Esophagus squamous epithelium (tissue), 5 donors: Measurements from ENCODE around the gene IFITM1. TPM values are rescaled to one million over a fixed set of nuclear protein-coding genes. Genes with fewer than 3 reads are reported as not detected.

ENCODE experiments used
- DNase-seq: peaks from one replicate; lab custom pipeline; 2025; lab: John Stamatoyannopoulos, UW
- H3K27ac ChIP-seq, 4 donors: fragments of 200-600 bp; sonication (generic); one replicate each; pipeline ENCODE4 v1.5.1; 2016 to 2019; ENCODE audit warnings: mild to moderate bottlenecking in 1 of 4
- H3K27me3 ChIP-seq, 4 donors: fragments of 200-600 bp; sonication (generic); 1 replicate in 3 of 4; 2 replicates in 1 of 4; pipeline versions ENCODE4 v1.5.1 to v1.6.0; 2017 to 2021; ENCODE audit warnings: antibody characterized with exemption in 1 of 4
- H3K36me3 ChIP-seq, 3 donors: fragments of 200-600 bp; sonication (generic); one replicate each; pipeline ENCODE4 v1.5.1; 2016 to 2019
- H3K4me1 ChIP-seq, 3 donors: fragments of 200-600 bp; sonication (generic); one replicate each; pipeline ENCODE4 v1.5.1; 2017 to 2019
- H3K4me3 ChIP-seq, 4 donors: fragments of 200-600 bp; sonication (generic); 1 replicate in 3 of 4; 2 replicates in 1 of 4; pipeline ENCODE4 v1.5.1; 2016 to 2019; ENCODE audit warnings: mild to moderate bottlenecking in 2 of 4, moderate library complexity in 1 of 4
- H3K9me3 ChIP-seq, 3 donors: fragments of 200-600 bp; sonication (generic); one replicate each; pipeline ENCODE4 v1.5.1; 2016 to 2019
- CTCF ChIP-seq, 6 experiments: fragments of 450-650 bp in 4 of 6; fragments of 200-600 bp in 2 of 6; sonication (generic) in 2 of 6; IDR thresholded peaks; one replicate each; pipeline ENCODE4 v1.5.1; 2016 to 2019; ENCODE audit warnings: antibody characterized with exemption in 6 of 6, mild to moderate bottlenecking in 4 of 6, moderate library complexity in 4 of 6
- POLR2A ChIP-seq, 4 donors: fragments of 450-650 bp; IDR thresholded peaks; one replicate each; pipeline ENCODE4 v1.6.1; 2017; ENCODE audit warnings: antibody characterized with exemption in 4 of 4, mild to moderate bottlenecking in 4 of 4, moderate library complexity in 3 of 4
- WGBS, 2 donors: methylation state at CpG; one replicate each; pipeline ENCODE4 v1.1.5; 2018; 5-methylcytosine and 5-hydroxymethylcytosine counted together
- intact Hi-C: fragments of 100-400 bp; cut with DNase I; formaldehyde crosslinking; loops from one replicate; pipeline ENCODE4 v1.15.0; 2022
- total RNA-seq, 4 donors: library from RNA; depleted of rRNA; stranded (reverse); fragments of >200 nt; gene quantifications; one replicate each; pipeline ENCODE4 v1.1.0, GENCODE V29; 2016
- donor health status: DM: yes; HTN: yes; CAD: no.

The IFITM1 gene
- total RNA-seq, 4 donors from 2014 or later = 26.3 to 133 (median 60.0) TPM

DNA sequence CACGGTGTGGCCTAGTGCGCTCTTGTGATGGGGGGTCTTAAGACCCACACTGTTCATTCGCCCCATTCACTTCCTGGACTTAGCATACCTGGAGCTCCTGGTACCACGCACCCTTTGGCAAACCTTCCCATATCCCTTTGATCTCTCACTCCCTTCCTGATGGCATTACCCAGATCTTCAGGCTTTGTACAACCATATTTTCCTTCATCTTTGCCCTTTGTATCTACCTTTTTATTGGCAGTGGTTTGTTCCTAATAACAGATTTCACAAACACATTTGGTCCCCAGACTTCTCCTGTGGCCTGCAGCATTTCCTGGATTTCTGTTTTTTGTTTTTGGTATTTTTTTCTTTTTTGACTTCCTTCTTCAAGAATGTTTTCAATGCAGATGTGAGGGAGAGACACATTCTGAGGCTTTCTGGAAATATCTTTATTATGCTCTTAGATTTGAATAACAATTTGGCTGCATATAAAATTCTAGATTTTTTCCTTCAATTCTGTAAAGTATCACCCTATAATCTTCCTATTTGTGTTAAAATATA lies 22.9 kb downstream of the IFITM1 start:
- intact Hi-C loops = no loop called here

DNA sequence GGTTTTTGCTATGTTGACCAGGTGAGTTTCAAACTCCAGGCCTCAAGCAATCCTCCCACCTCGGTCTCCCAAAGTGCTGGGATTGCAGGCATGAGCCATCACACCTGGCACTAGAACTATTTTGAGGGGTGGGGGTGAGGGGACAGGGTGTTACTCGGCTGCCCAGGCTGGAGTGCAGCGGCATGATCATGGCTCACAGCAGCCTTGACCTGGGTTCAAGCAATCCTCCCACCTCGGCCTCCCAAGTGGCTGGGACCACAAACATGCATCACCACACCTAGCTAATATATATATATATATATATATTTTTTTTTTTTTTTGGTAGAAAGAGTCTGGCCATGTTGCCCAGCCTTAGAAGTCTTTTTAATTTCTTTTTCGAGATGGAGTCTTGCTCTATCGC lies 23.9 kb downstream of the IFITM1 start:
- DNase-seq = no peak
- H3K9me3 ChIP-seq = no peaks in the 10 kb centered on the region
- H3K27me3 ChIP-seq = peaks cover 0 to 44% (median 0%) of the 10 kb centered on the region in 4 donors
- 86 to 91% methylated on average over 5 to 6 of the region's 6 CpGs for WGBS, 2 donors
- peaks cover 4 to 35% (median 17%) of the 10 kb centered on the region in 3 donors for H3K4me1 ChIP-seq
- no peak for TF ChIP-seq POLR2A (IDR thresholded peaks at IDR 0.05)
- no peak for TF ChIP-seq CTCF (IDR thresholded peaks at IDR 0.05)
- no peaks in the 10 kb centered on the region for H3K36me3 ChIP-seq
- no peak overlapping the region for H3K4me3 ChIP-seq
- H3K27ac ChIP-seq = no peak overlapping the region
- intact Hi-C loops = no loop called here

More for the DNA sequence above, 22.9 kb downstream of the IFITM1 start:
- Histone ChIP-seq H3K4me1 (peaks cover under 1 to 26% (median 14%) of the 10 kb centered on the region in 3 donors), H3K27ac (peak overlapping the region in 3 of 4 donors; percentile 59 to 83 (median 80)), H3K27me3 (peaks cover 0 to 50% (median 0%) of the 10 kb centered on the region in 4 donors), H3K4me3 (no peak overlapping the region), H3K36me3 (no peaks in the 10 kb centered on the region), H3K9me3 (no peaks in the 10 kb centered on the region)
- no peak for TF ChIP-seq CTCF (IDR thresholded peaks at IDR 0.05)
- TF ChIP-seq POLR2A (IDR thresholded peaks at IDR 0.05) = no peak
- WGBS, 2 donors = 75 to 87% methylated on average over 4 of the region's 4 CpGs
- DNase-seq = no peak

GRCh38 chr11:339963-340362 lies 26.1 kb downstream of the IFITM1 start:
- intact Hi-C loops = no loop called here
- H3K27ac ChIP-seq = no peak overlapping the region
- WGBS, 2 donors = 92 to 93% methylated on average over 2 of the region's 2 CpGs
- peaks cover 0 to 26% (median 0%) of the 10 kb centered on the region in 4 donors for H3K27me3 ChIP-seq
- no peaks in the 10 kb centered on the region for H3K9me3 ChIP-seq
- TF ChIP-seq POLR2A (IDR thresholded peaks at IDR 0.05) (no peak), CTCF (IDR thresholded peaks at IDR 0.05) (no peak)
- no peaks in the 10 kb centered on the region for H3K36me3 ChIP-seq
- no peak for DNase-seq
- no peak overlapping the region for H3K4me3 ChIP-seq
- H3K4me1 ChIP-seq = peaks cover 4 to 33% (median 17%) of the 10 kb centered on the region in 3 donors

GRCh38 chr11:340539-341512 lies 27.0 kb downstream of the IFITM1 start:
- Histone ChIP-seq H3K27me3 (peaks cover 0 to 30% (median 0%) of the 10 kb centered on the region in 4 donors), H3K27ac (no peak overlapping the region), H3K36me3 (no peaks in the 10 kb centered on the region), H3K4me1 (peaks cover 4 to 24% (median 11%) of the 10 kb centered on the region in 3 donors), H3K9me3 (no peaks in the 10 kb centered on the region), H3K4me3 (no peak overlapping the region)
- no peak for DNase-seq
- WGBS, 2 donors = 53 to 59% methylated on average over 5 of the region's 5 CpGs
- no peak for TF ChIP-seq POLR2A (IDR thresholded peaks at IDR 0.05)
- no peak for TF ChIP-seq CTCF (IDR thresholded peaks at IDR 0.05)
- intact Hi-C loops = no loop called here

- DNase-seq = no peak
- no peaks in the 10 kb centered on the region for H3K36me3 ChIP-seq
- peak overlapping the region in 3 of 4 donors; percentile 34 to 50 (median 50) for H3K27ac ChIP-seq
- H3K27me3 ChIP-seq = peaks cover 0 to 38% (median 0%) of the 10 kb centered on the region in 4 donors
- intact Hi-C loops = no loop called here
- WGBS, 2 donors = 16 to 52% methylated on average over 2 to 3 of the region's 3 CpGs
- peaks cover 3 to 12% (median 4%) of the 10 kb centered on the region in 3 donors for H3K4me1 ChIP-seq
- H3K9me3 ChIP-seq = no peaks in the 10 kb centered on the region
- TF ChIP-seq CTCF (IDR thresholded peaks at IDR 0.05) (no peak), POLR2A (IDR thresholded peaks at IDR 0.05) (no peak)
- no peak overlapping the region for H3K4me3 ChIP-seq
These were observed 28.5 kb downstream of the IFITM1 start for GRCh38 chr11:342328-342727.
